HCT116 (cell line): ENCODE measurements around the gene LCN9. TPM values are rescaled to one million over a fixed set of nuclear protein-coding genes. Genes with fewer than 3 reads are reported as not detected.

Experiments
- ATAC-seq: fragments of 200-7000 bp; cut with Tn5 transposase; 2 replicates; pipeline ENCODE4 v1.9.1; 2020; ENCODE audit warnings: mild to moderate bottlenecking, moderate library complexity
- BruUV-seq: library from RNA; stranded (reverse); fragments of 400-500 nt; replicated peaks from 2 replicates; lab custom pipeline; 2021; lab: Mats Ljungman, UMichigan
- CTCF ChIA-PET: fragments of 300-600 bp; sonication (Branson Sonifier 250); formaldehyde crosslinking; loops from one replicate; lab custom pipeline; 2021; ENCODE audit warnings: antibody characterized with exemption; lab: Charles Lee
- POLR2A ChIA-PET: fragments of 300-600, 350-600 bp; sonication (Branson Sonifier 250); formaldehyde crosslinking; loops from one replicate; lab custom pipeline; 2021; ENCODE audit warnings: antibody characterized with exemption; lab: Charles Lee
- RAD21 ChIA-PET, 2 experiments: fragments of 300-600 bp; sonication (Branson Sonifier 250); formaldehyde crosslinking; loops; one replicate each; lab custom pipeline; 2023; ENCODE audit warnings: low total read pairs in 2 of 2; ENCODE audit not compliant: uncharacterized antibody in 2 of 2, unreplicated experiment in 2 of 2, low non-redundant PET in 1 of 2; lab: Charles Lee
- DNase-seq: peaks from one replicate; pipeline ENCODE4 v3.0.0-alpha.2; 2010; ENCODE audit warnings: low read depth, low spot score
- H2AFZ ChIP-seq: fragments of 200-600 bp; shearing (Covaris generic), sonication (generic); 2 replicates; pipeline ENCODE4 v1.6.1; 2017; ENCODE audit warnings: low read depth, mixed run types, mixed read lengths, antibody characterized with exemption, low read length; ENCODE audit not compliant: poor library complexity, severe bottlenecking
- H3K27ac ChIP-seq: 2 replicates; pipeline ENCODE4 v1.5.1; 2012; ENCODE audit warnings: low read depth, low read length
- H3K27me3 ChIP-seq: fragments of 200-600 bp; sonication (generic); 2 replicates; pipeline ENCODE4 v1.6.1; 2016; ENCODE audit warnings: mixed run types, low read length, mixed read lengths; ENCODE audit not compliant: insufficient read depth
- H3K36me3 ChIP-seq, 2 experiments: fragments of 200-500 bp in 1 of 2; fragments of 200-600 bp in 1 of 2; sonication (Bioruptor generic) in 1 of 2; sonication (generic) in 1 of 2; 2 replicates each; pipeline versions ENCODE4 v1.5.1 to v1.6.1; 2014 to 2016; ENCODE audit warnings: low read length in 2 of 2, inconsistent platforms in 1 of 2, mixed read lengths in 1 of 2, mixed run types in 1 of 2; ENCODE audit not compliant: insufficient read depth in 2 of 2, control insufficient read depth in 1 of 2
- H3K4me1 ChIP-seq, 2 experiments: fragments of 200-600 bp in 1 of 2; sonication (generic) in 1 of 2; 2 replicates each; pipeline versions ENCODE4 v1.5.1 to v1.6.1; 2012 to 2017; ENCODE audit warnings: low read length in 2 of 2, inconsistent platforms in 1 of 2, mild to moderate bottlenecking in 1 of 2, mixed read lengths in 1 of 2, mixed run types in 1 of 2, moderate library complexity in 1 of 2; ENCODE audit not compliant: insufficient read depth in 2 of 2, control insufficient read depth in 1 of 2
- H3K4me2 ChIP-seq: fragments of 200-600 bp; sonication (generic); 2 replicates; pipeline ENCODE4 v1.6.1; 2017; ENCODE audit warnings: mixed run types, low read length, mixed read lengths
- H3K4me3 ChIP-seq, 2 experiments: fragments of 200-600 bp in 1 of 2; sonication (generic) in 1 of 2; replicated peaks in 1 of 2; 2 replicates each; pipeline ENCODE4 v1.5.1; 2011 to 2016; ENCODE audit warnings: low read length in 2 of 2, control low read depth in 1 of 2, low read depth in 1 of 2, mild to moderate bottlenecking in 1 of 2, mixed read lengths in 1 of 2, mixed run types in 1 of 2
- H3K79me2 ChIP-seq: fragments of 200-600 bp; sonication (generic); 2 replicates; pipeline ENCODE4 v1.6.1; 2017; ENCODE audit warnings: mild to moderate bottlenecking, mixed run types, low read length, moderate library complexity, mixed read lengths; ENCODE audit not compliant: insufficient read depth
- H3K9ac ChIP-seq: fragments of 200-600 bp; sonication (generic); 2 replicates; pipeline ENCODE4 v1.6.1; 2016; ENCODE audit warnings: low read length, mixed read lengths
- H3K9me2 ChIP-seq: fragments of 200-600 bp; sonication (generic), shearing (Covaris generic); 2 replicates; pipeline ENCODE4 v1.6.1; 2017; ENCODE audit warnings: mixed run types, mild to moderate bottlenecking, moderate library complexity; ENCODE audit not compliant: insufficient read depth
- H3K9me3 ChIP-seq, 2 experiments: fragments of 200-500 bp in 1 of 2; fragments of 200-600 bp in 1 of 2; sonication (Bioruptor generic) in 1 of 2; sonication (generic) in 1 of 2; 2 replicates each; pipeline ENCODE4 v1.6.1; 2014 to 2017; ENCODE audit warnings: low read length in 2 of 2, mixed read lengths in 2 of 2, inconsistent platforms in 1 of 2, low read depth in 1 of 2, mild to moderate bottlenecking in 1 of 2, mixed run types in 1 of 2, moderate library complexity in 1 of 2; ENCODE audit not compliant: control insufficient read depth in 1 of 2, insufficient read depth in 1 of 2
- H4K20me1 ChIP-seq: fragments of 200-600 bp; sonication (generic), shearing (Covaris generic); 2 replicates; pipeline ENCODE4 v1.6.1; 2017; ENCODE audit warnings: mixed run types, mild to moderate bottlenecking, moderate library complexity; ENCODE audit not compliant: insufficient read depth
- ATF3 ChIP-seq: IDR thresholded peaks from 2 replicates; pipeline ENCODE4 v1.6.1; 2012
- CBX3 ChIP-seq: IDR thresholded peaks from 2 replicates; pipeline ENCODE4 v1.6.1; 2012; ENCODE audit warnings: low read depth
- CEBPB ChIP-seq: IDR thresholded peaks from 2 replicates; pipeline ENCODE4 v1.6.1; 2012; ENCODE audit warnings: low read depth
- CTCF ChIP-seq, 3 experiments: fragments of 200-600 bp in 1 of 3; sonication (generic) in 1 of 3; IDR thresholded peaks in 2 of 3; conservative IDR thresholded peaks in 1 of 3; 2 replicates each; pipeline ENCODE4 v1.5.1; 2012 to 2017; ENCODE audit warnings: low read depth in 2 of 3, low read length in 2 of 3, antibody characterized with exemption in 1 of 3, borderline replicate concordance in 1 of 3, control low read depth in 1 of 3, mild to moderate bottlenecking in 1 of 3, mixed read lengths in 1 of 3, mixed run types in 1 of 3, moderate library complexity in 1 of 3; ENCODE audit not compliant: insufficient read depth in 1 of 3
- EGR1 ChIP-seq: IDR thresholded peaks from 2 replicates; pipeline ENCODE4 v1.6.1; 2012; ENCODE audit warnings: low read depth
- EZH2 ChIP-seq: fragments of 200-600 bp; sonication (generic); IDR thresholded peaks from 2 replicates; pipeline ENCODE4 v1.6.1; 2017; ENCODE audit warnings: antibody characterized with exemption, mixed run types
- EZH2phosphoT487 ChIP-seq: fragments of 200-600 bp; IDR thresholded peaks from 2 replicates; pipeline ENCODE4 v1.6.1; 2018; ENCODE audit warnings: antibody characterized with exemption, borderline replicate concordance
- FOSL1 ChIP-seq: IDR thresholded peaks from 2 replicates; pipeline ENCODE4 v1.6.1; 2012; ENCODE audit warnings: low read depth
- MAX ChIP-seq: IDR thresholded peaks from 2 replicates; pipeline ENCODE4 v1.6.1; 2012
- REST ChIP-seq: IDR thresholded peaks from 2 replicates; pipeline ENCODE4 v1.6.1; 2012; ENCODE audit warnings: low read depth
- YY1 ChIP-seq: IDR thresholded peaks from 2 replicates; pipeline ENCODE4 v1.6.1; 2011; ENCODE audit warnings: low read length, low read depth, moderate library complexity, mild to moderate bottlenecking; ENCODE audit not compliant: insufficient replicate concordance; ENCODE audit errors: extremely low read depth
- ZBTB33 ChIP-seq: IDR thresholded peaks from 2 replicates; pipeline ENCODE4 v1.6.1; 2011; ENCODE audit warnings: mild to moderate bottlenecking, low read length, moderate library complexity; ENCODE audit not compliant: insufficient replicate concordance; ENCODE audit errors: extremely low read depth
- ZNF274 ChIP-seq: fragments of 200-500 bp; sonication (Bioruptor generic); IDR thresholded peaks from 2 replicates; pipeline ENCODE4 v1.6.1; 2014; ENCODE audit warnings: mild to moderate bottlenecking, low read depth, low read length, inconsistent platforms
- intact Hi-C: fragments of 100-400 bp; cut with micrococcal nuclease; formaldehyde crosslinking; loops from 2 replicates; pipeline ENCODE4 v1.10.0; 2022
- total RNA-seq: library from RNA; stranded (reverse); gene quantifications from one replicate; pipeline ENCODE4 v1.2.1, GENCODE V29; 2021; ENCODE audit not compliant: unreplicated experiment

Gene LCN9
- total RNA-seq, 1 experiment from 2014 or later = not detected

GRCh38 chr9:135676891-135677290, 13.8 kb downstream of the LCN9 start:
- H3K27ac ChIP-seq = no peak overlapping the region
- intact Hi-C loops = no loop called here
- no peaks in the 10 kb centered on the region for H3K9me2 ChIP-seq
- DNase-seq (no peak), ATAC-seq (no peak)
- ChIA-PET CTCF (no interaction called here), POLR2A (no interaction called here), RAD21 (no interaction called here)
- H2AFZ ChIP-seq = no peak overlapping the region
- H3K4me1 ChIP-seq = no peaks in the 10 kb centered on the region
- peaks cover 4% of the 10 kb centered on the region; the same call in 1 of the 2 replicates for H3K27me3 ChIP-seq
- H3K79me2 ChIP-seq = no peaks in the 10 kb centered on the region
- no peaks in the 10 kb centered on the region for H3K36me3 ChIP-seq
- TF ChIP-seq EZH2 = no peak
- no peak for TF ChIP-seq CTCF (IDR thresholded peaks at IDR 0.05 in 2 of 3, conservative IDR thresholded peaks at IDR 0.05 in 1 of 3; ENCODE audit: borderline replicate concordance in 1 of 3, insufficient read depth in 1 of 3, low read depth in 2 of 3, low read length in 2 of 3)
- no peak for TF ChIP-seq CEBPB
- TF ChIP-seq EGR1 = no peak
- TF ChIP-seq FOSL1 = no peak
- TF ChIP-seq ZBTB33 = no peak
- TF ChIP-seq CBX3 = no peak
- TF ChIP-seq YY1 = no peak
- TF ChIP-seq EZH2phosphoT487 = no peak
- TF ChIP-seq REST = no peak
- TF ChIP-seq MAX = no peak
- no peak for TF ChIP-seq ZNF274
- no peak for TF ChIP-seq ATF3
- no peak overlapping the region for H3K4me3 ChIP-seq
- H4K20me1 ChIP-seq = no peaks in the 10 kb centered on the region
- H3K9ac ChIP-seq = no peak overlapping the region
- no peak overlapping the region for H3K4me2 ChIP-seq
- no peaks in the 10 kb centered on the region for H3K9me3 ChIP-seq
- BruUV-seq = no TSS peak
